ENCODE measurements around the gene PLXNC1. TPM values are rescaled to one million over a fixed set of nuclear protein-coding genes. Genes with fewer than 3 reads are reported as not detected.
A peak's percentile ranks its signal among the peaks of the same experiment; 100 is the strongest.

PLXNC1 gene
- total and polyA plus RNA-seq, 7 donors: 1.2 to 10.2 (median 4.3) TPM

DNA sequence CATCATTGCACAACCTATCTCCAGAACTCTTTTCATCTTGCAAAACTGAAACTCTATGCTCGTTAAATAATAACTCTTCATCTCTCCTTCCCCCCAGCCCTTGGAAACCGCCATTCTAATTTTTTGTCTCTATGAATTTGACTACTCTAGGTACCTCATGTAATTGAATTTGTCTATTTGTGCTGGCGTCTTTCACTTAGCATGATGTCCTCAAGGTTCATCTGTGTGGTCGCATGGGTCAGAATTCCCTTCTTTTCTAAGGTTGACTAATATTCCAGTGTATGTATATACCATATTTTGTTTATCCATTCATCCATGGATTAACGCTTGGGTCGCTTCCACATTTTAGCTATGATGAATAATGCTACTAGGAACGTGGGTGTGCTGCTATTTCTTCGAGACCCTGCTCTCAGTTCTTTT is 80.1 kb downstream of the PLXNC1 start:
- peaks cover 0 to 6% (median 0%) of the 10 kb centered on the region in 4 donors for H3K4me1 ChIP-seq
- no peak overlapping the region for H3K4me3 ChIP-seq
- H3K9me3 ChIP-seq: no peaks in the 10 kb centered on the region
- no peaks in the 10 kb centered on the region for H3K36me3 ChIP-seq
- H3K27ac ChIP-seq: no peak overlapping the region
- no peak for TF ChIP-seq POLR2A (IDR thresholded peaks at IDR 0.05)
- TF ChIP-seq EP300 (IDR thresholded peaks at IDR 0.05): no peak
- TF ChIP-seq POLR2AphosphoS5 (IDR thresholded peaks at IDR 0.05): no peak
- TF ChIP-seq CTCF (IDR thresholded peaks at IDR 0.05): no peak
- 90 to 93% methylated on average over 8 of the region's 8 CpGs for WGBS, 2 donors
- intact Hi-C loops (cut with DNase I): no loop called here
- H3K27me3 ChIP-seq: no peaks in the 10 kb centered on the region
- no peak for DNase-seq

DNA sequence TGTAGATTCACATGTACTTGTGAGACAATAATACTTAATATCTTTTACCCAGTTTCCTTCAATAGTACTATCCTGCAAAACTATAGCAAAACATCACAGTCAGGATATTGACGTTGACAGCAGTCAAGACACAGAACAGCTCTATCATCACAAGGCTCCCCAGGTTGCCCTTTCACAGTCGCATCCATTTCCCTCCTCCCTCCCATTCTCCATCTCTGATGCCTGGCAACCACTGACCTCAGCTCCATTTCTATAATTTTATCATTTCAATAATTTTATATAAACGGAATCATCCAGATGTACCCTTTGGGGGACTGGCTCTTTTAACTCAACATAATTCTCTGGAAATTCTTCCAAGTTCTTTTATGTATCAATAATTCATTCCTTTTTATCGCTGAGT is 81.5 kb downstream of the PLXNC1 start:
- intact Hi-C loops (cut with DNase I): no loop called here
- DNase-seq: no peak
- Histone ChIP-seq H3K9me3 (no peaks in the 10 kb centered on the region), H3K27me3 (no peaks in the 10 kb centered on the region), H3K4me1 (peaks cover 0 to 7% (median 5%) of the 10 kb centered on the region in 4 donors), H3K27ac (no peak overlapping the region), H3K4me3 (no peak overlapping the region), H3K36me3 (no peaks in the 10 kb centered on the region)
- 76 to 92% methylated on average over 4 of the region's 4 CpGs for WGBS, 2 donors
- no peak for TF ChIP-seq CTCF (IDR thresholded peaks at IDR 0.05)
- no peak for TF ChIP-seq POLR2A (IDR thresholded peaks at IDR 0.05)
- no peak for TF ChIP-seq POLR2AphosphoS5 (IDR thresholded peaks at IDR 0.05)
- no peak for TF ChIP-seq EP300 (IDR thresholded peaks at IDR 0.05)

DNA sequence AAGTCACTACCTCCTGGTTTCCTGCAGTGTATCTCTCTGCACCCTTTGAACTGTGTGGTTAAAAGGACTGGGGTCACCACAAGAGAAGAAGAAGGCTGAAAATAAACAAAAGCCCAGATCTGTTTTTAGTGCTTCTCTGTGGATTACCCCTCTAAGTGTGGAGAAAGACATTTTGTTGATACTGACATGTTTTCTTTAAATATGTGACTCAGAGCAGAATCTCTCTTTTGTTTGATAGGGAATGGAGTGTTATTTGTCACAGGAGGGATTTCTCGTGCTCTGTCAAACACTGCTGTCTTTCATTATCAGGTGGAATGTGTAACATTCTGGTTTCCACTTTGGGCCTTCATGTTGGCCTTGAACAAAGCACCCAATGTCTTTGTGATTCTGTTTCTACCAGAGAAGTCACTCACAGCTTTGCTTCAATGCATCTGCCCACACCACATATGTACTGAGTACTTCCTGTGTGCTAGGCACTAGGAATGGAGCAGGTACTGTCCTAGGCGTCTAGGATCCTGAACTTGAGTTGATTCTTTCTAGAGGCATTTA is 82.1 kb downstream of the PLXNC1 start:
- H3K4me1 ChIP-seq: peaks cover 0 to 12% (median 8%) of the 10 kb centered on the region in 4 donors
- H3K4me3 ChIP-seq: no peak overlapping the region
- H3K36me3 ChIP-seq: no peaks in the 10 kb centered on the region
- no peaks in the 10 kb centered on the region for H3K27me3 ChIP-seq
- no peaks in the 10 kb centered on the region for H3K9me3 ChIP-seq
- no peak overlapping the region for H3K27ac ChIP-seq
- WGBS, 2 donors: 52 to 87% methylated on average over 2 of the region's 2 CpGs
- intact Hi-C loops (cut with DNase I): no loop called here
- TF ChIP-seq CTCF (IDR thresholded peaks at IDR 0.05) (no peak), POLR2A (IDR thresholded peaks at IDR 0.05) (no peak), EP300 (IDR thresholded peaks at IDR 0.05) (no peak), POLR2AphosphoS5 (IDR thresholded peaks at IDR 0.05) (no peak)
- DNase-seq: no peak

GRCh38 chr12:94231709-94232108 is 83.3 kb downstream of the PLXNC1 start:
- no peak for DNase-seq
- Histone ChIP-seq H3K9me3 (no peaks in the 10 kb centered on the region), H3K4me1 (peaks cover 0 to 16% (median 11%) of the 10 kb centered on the region in 4 donors), H3K27me3 (no peaks in the 10 kb centered on the region), H3K27ac (no peak overlapping the region), H3K36me3 (no peaks in the 10 kb centered on the region), H3K4me3 (no peak overlapping the region)
- WGBS, 2 donors: 80 to 90% methylated on average over 3 of the region's 3 CpGs
- no peak for TF ChIP-seq EP300 (IDR thresholded peaks at IDR 0.05)
- no peak for TF ChIP-seq CTCF (IDR thresholded peaks at IDR 0.05)
- no peak for TF ChIP-seq POLR2AphosphoS5 (IDR thresholded peaks at IDR 0.05)
- TF ChIP-seq POLR2A (IDR thresholded peaks at IDR 0.05): no peak
- intact Hi-C loops (cut with DNase I): no loop called here

GRCh38 chr12:94235848-94236247 is 87.5 kb downstream of the PLXNC1 start:
- peak overlapping the region in 1 of 4 donors; percentile 14 for H3K27ac ChIP-seq
- TF ChIP-seq POLR2AphosphoS5 (IDR thresholded peaks at IDR 0.05) (no peak), CTCF (IDR thresholded peaks at IDR 0.05) (no peak), EP300 (IDR thresholded peaks at IDR 0.05) (no peak), POLR2A (IDR thresholded peaks at IDR 0.05) (no peak)
- 85% methylated on average over 3 of the region's 3 CpGs for WGBS, 2 donors
- no peaks in the 10 kb centered on the region for H3K27me3 ChIP-seq
- H3K4me3 ChIP-seq: no peak overlapping the region
- intact Hi-C loops (cut with DNase I): no loop called here
- no peaks in the 10 kb centered on the region for H3K36me3 ChIP-seq
- no peak for DNase-seq
- peaks cover 0 to 16% (median 8%) of the 10 kb centered on the region in 4 donors for H3K4me1 ChIP-seq
- no peaks in the 10 kb centered on the region for H3K9me3 ChIP-seq
